ENCODE results near the gene COG5.

DNA sequence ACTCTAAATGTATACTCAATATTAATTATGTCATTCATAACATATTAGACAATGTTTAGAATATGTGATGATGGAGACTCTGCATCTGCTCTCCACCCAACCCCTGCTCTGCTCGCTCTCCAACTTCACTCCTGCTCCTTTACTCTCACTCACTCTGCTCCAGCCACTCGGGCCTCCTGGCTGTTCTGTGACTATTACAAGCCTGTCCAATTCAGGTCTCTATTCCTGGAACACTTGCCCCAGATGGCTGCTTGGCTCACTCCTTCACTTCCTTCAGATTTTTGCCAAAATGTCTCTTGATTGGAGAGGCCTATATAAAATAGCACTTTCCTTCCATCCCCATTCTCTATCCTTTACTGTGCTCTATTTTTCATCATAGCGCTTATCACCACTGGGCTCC is 310.1 kb downstream of the COG5 start:
- TF ChIP-seq, protein P1, sequence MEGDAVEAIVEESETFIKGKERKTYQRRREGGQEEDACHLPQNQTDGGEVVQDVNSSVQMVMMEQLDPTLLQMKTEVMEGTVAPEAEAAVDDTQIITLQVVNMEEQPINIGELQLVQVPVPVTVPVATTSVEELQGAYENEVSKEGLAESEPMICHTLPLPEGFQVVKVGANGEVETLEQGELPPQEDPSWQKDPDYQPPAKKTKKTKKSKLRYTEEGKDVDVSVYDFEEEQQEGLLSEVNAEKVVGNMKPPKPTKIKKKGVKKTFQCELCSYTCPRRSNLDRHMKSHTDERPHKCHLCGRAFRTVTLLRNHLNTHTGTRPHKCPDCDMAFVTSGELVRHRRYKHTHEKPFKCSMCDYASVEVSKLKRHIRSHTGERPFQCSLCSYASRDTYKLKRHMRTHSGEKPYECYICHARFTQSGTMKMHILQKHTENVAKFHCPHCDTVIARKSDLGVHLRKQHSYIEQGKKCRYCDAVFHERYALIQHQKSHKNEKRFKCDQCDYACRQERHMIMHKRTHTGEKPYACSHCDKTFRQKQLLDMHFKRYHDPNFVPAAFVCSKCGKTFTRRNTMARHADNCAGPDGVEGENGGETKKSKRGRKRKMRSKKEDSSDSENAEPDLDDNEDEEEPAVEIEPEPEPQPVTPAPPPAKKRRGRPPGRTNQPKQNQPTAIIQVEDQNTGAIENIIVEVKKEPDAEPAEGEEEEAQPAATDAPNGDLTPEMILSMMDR (IDR thresholded peaks at IDR 0.05; ENCODE audit: low read depth, low read length, poor library complexity, severe bottlenecking) = no peak
- no peak for TF ChIP-seq EZH2phosphoT487 (IDR thresholded peaks at IDR 0.05; ENCODE audit: borderline replicate concordance, low read length)

All from DOHH2 (cell line).